Liver (tissue), 9 donors: ENCODE data around the gene PPP4C. TPM values are rescaled to one million over a fixed set of nuclear protein-coding genes. Genes with fewer than 3 reads are reported as not detected.

ENCODE experiments used
- DNase-seq: peaks from one replicate; pipeline ENCODE4 v3.0.0-alpha.2; 2017; ENCODE audit warnings: low spot score
- H3K27ac ChIP-seq, 2 donors: one replicate each; pipeline ENCODE4 v1.7.0; 2013; ENCODE audit warnings: inconsistent platforms in 2 of 2, low read length in 2 of 2, control low read depth in 1 of 2, low read depth in 1 of 2, mild to moderate bottlenecking in 1 of 2
- H3K27me3 ChIP-seq, 4 donors: one replicate each; pipeline versions ENCODE4 v1.6.1 to v1.7.0; 2013; ENCODE audit warnings: low read length in 3 of 4, inconsistent platforms in 1 of 4, mild to moderate bottlenecking in 1 of 4, moderate library complexity in 1 of 4; ENCODE audit not compliant: control insufficient read depth in 4 of 4, insufficient read depth in 4 of 4
- H3K36me3 ChIP-seq, 4 donors: one replicate each; pipeline versions ENCODE4 v1.6.1 to v1.7.0; 2013; ENCODE audit warnings: low read length in 3 of 4, mild to moderate bottlenecking in 3 of 4, low read depth in 1 of 4, moderate library complexity in 1 of 4; ENCODE audit not compliant: control insufficient read depth in 4 of 4, insufficient read depth in 3 of 4
- H3K4me1 ChIP-seq, 4 donors: one replicate each; pipeline versions ENCODE4 v1.6.1 to v1.7.0; 2013; ENCODE audit warnings: low read length in 3 of 4, mild to moderate bottlenecking in 3 of 4, moderate library complexity in 1 of 4; ENCODE audit not compliant: control insufficient read depth in 4 of 4, insufficient read depth in 4 of 4
- H3K4me3 ChIP-seq, 3 donors: one replicate each; pipeline versions ENCODE4 v1.6.1 to v1.7.0; 2013; ENCODE audit warnings: low read length in 3 of 3, control low read depth in 1 of 3, low read depth in 1 of 3, mild to moderate bottlenecking in 1 of 3
- H3K9ac ChIP-seq, 2 donors: one replicate each; pipeline ENCODE4 v1.7.0; 2013; ENCODE audit warnings: low read length in 2 of 2, mild to moderate bottlenecking in 2 of 2, moderate library complexity in 2 of 2, control low read depth in 1 of 2, low read depth in 1 of 2
- H3K9me3 ChIP-seq, 4 donors: one replicate each; pipeline versions ENCODE4 v1.6.1 to v1.7.0; 2013; ENCODE audit warnings: low read length in 3 of 4; ENCODE audit not compliant: control insufficient read depth in 4 of 4
- EGR1 ChIP-seq, 2 donors: IDR thresholded peaks; 2 replicates each; pipeline ENCODE4 v1.6.1; 2016 to 2018; ENCODE audit warnings: antibody characterized with exemption in 2 of 2, low read depth in 2 of 2
- FOXA1 ChIP-seq: IDR thresholded peaks from 2 replicates; pipeline ENCODE4 v1.6.1; 2016; ENCODE audit warnings: antibody characterized with exemption
- FOXA2 ChIP-seq: IDR thresholded peaks from 2 replicates; pipeline ENCODE4 v1.6.1; 2016; ENCODE audit warnings: antibody characterized with exemption
- GABPA ChIP-seq, 2 donors: IDR thresholded peaks in 1 of 2; conservative IDR thresholded peaks in 1 of 2; 2 replicates each; pipeline ENCODE4 v1.6.1; 2016; ENCODE audit warnings: antibody characterized with exemption in 2 of 2, mild to moderate bottlenecking in 1 of 2, moderate library complexity in 1 of 2
- HNF4A ChIP-seq, 2 donors: conservative IDR thresholded peaks; 2 replicates each; pipeline ENCODE4 v1.6.1; 2016; ENCODE audit warnings: antibody characterized with exemption in 2 of 2, mild to moderate bottlenecking in 2 of 2
- HNF4G ChIP-seq: IDR thresholded peaks from 2 replicates; pipeline ENCODE4 v1.6.1; 2016; ENCODE audit warnings: antibody characterized with exemption
- JUND ChIP-seq, 2 donors: IDR thresholded peaks; 2 replicates each; pipeline ENCODE4 v1.6.1; 2016; ENCODE audit warnings: antibody characterized with exemption in 2 of 2
- NR2F2 ChIP-seq: IDR thresholded peaks from 2 replicates; pipeline ENCODE4 v1.6.1; 2016; ENCODE audit warnings: antibody characterized with exemption
- RAD21 ChIP-seq, 2 donors: IDR thresholded peaks; 2 replicates each; pipeline ENCODE4 v1.6.1; 2016; ENCODE audit warnings: antibody characterized with exemption in 2 of 2, mild to moderate bottlenecking in 2 of 2
- RXRA ChIP-seq, 2 donors: IDR thresholded peaks; 2 replicates each; pipeline ENCODE4 v1.6.1; 2017 to 2018; ENCODE audit warnings: antibody characterized with exemption in 2 of 2, mild to moderate bottlenecking in 1 of 2
- SP1 ChIP-seq: IDR thresholded peaks from 2 replicates; pipeline ENCODE4 v1.6.1; 2018; ENCODE audit warnings: antibody characterized with exemption, mild to moderate bottlenecking
- TAF1 ChIP-seq: conservative IDR thresholded peaks from 2 replicates; pipeline ENCODE4 v1.6.1; 2016; ENCODE audit warnings: antibody characterized with exemption, mild to moderate bottlenecking
- YY1 ChIP-seq: IDR thresholded peaks from 2 replicates; pipeline ENCODE4 v1.6.1; 2016; ENCODE audit warnings: antibody characterized with exemption, mild to moderate bottlenecking
- WGBS: extraction: QIAGEN DNeasy Blood & Tissue Kit; methylation state at CpG from one replicate; pipeline ENCODE4 v1.1.7; 2013; 5-methylcytosine and 5-hydroxymethylcytosine counted together
- polyA plus RNA-seq, 2 donors: library from polyadenylated mRNA; stranded (reverse) in 1 of 2; unstranded in 1 of 2; fragments of 200-250 nt in 1 of 2; fragments of >200 nt in 1 of 2; fragmentation: Nextera tagmentation in 1 of 2; extraction: Ambion mirVana in 1 of 2; gene quantifications; one replicate each; pipeline versions ENCODE4 v1.2.1 to v1.2.3, GENCODE V29; 2013 to 2015
- total RNA-seq, 2 donors: library from RNA; depleted of rRNA; stranded (reverse); fragments of >200 nt; gene quantifications; one replicate each; pipeline ENCODE4 v1.2.3, GENCODE V29; 2014
- TF ChIP-seq, protein P1 (sequence below): fragments of 150-350 bp; IDR thresholded peaks from 2 replicates; pipeline ENCODE4 v1.5.1; 2017; ENCODE audit warnings: improper control_type of control experiment, low read depth, low read length; ENCODE audit not compliant: missing input control
- TF ChIP-seq, protein P2 (sequence below): IDR thresholded peaks from 2 replicates; pipeline ENCODE4 v1.6.1; 2016; ENCODE audit warnings: antibody characterized with exemption
- TF ChIP-seq, protein P3 (sequence below): IDR thresholded peaks from 2 replicates; pipeline ENCODE4 v1.6.1; 2016; ENCODE audit warnings: antibody characterized with exemption
- TF ChIP-seq, protein P4 (sequence below): IDR thresholded peaks from 2 replicates; pipeline ENCODE4 v1.6.1; 2016; ENCODE audit warnings: antibody characterized with exemption
- TF ChIP-seq, protein P5 (sequence below): IDR thresholded peaks from 2 replicates; pipeline ENCODE4 v1.6.1; 2016; ENCODE audit warnings: antibody characterized with exemption, mild to moderate bottlenecking
- donor health status: healthy.
- donor health status: healthy.
- donor health status: healthy.
- donor health status: healthy.
- donor health status: healthy.

PPP4C gene
- total and polyA plus RNA-seq, 4 donors, result 49.7 to 79.6 (median 62.5) TPM

DNA sequence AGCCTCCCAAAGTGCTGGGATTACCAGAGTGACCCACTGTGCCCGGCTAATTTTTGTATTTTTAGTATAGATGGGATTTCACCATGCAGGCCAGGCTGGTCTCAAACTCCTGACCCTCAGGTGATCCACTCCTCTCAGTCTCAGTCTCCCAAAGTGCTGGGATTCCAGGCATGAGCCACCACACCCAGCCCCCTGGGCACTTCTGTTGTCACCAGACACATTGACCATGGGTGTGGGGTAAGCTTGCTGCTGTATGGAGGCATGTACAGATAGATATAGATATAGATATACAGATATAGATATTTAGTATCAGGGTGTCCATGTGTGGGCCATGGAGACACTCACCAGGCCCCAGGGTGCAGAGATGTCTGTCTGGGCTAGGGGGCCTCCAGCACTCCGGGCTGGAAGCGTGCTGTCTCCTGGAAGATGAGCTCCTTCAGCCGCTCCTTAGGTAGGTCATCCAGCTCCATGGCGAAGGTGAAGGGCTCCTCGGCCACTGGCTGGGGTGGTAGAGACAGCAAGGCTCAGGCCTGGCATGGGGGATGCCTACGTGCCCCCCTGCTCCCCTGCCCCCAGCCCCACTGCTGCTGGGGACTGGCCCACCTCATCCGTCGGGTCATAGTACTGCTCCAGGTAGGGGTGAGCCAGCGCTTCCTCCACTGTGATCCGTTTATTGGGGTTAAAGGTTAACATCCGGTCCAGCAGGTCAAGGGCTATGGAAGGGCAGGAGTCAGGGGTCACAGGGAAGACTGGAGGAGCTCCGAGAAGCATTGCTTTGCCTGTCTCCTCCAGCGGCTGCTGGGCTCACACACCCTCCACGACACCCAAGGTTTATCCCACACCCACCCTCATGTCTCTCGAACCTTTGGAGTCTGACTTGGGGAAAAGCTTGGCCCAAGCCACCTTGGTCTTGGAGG is 40.8 kb downstream of the PPP4C start (continued):
- TF ChIP-seq NR2F2, result no peak
- no peak for TF ChIP-seq EGR1 (IDR thresholded peaks at IDR 0.05; ENCODE audit: low read depth in 2 of 2)
- TF ChIP-seq, protein P1, sequence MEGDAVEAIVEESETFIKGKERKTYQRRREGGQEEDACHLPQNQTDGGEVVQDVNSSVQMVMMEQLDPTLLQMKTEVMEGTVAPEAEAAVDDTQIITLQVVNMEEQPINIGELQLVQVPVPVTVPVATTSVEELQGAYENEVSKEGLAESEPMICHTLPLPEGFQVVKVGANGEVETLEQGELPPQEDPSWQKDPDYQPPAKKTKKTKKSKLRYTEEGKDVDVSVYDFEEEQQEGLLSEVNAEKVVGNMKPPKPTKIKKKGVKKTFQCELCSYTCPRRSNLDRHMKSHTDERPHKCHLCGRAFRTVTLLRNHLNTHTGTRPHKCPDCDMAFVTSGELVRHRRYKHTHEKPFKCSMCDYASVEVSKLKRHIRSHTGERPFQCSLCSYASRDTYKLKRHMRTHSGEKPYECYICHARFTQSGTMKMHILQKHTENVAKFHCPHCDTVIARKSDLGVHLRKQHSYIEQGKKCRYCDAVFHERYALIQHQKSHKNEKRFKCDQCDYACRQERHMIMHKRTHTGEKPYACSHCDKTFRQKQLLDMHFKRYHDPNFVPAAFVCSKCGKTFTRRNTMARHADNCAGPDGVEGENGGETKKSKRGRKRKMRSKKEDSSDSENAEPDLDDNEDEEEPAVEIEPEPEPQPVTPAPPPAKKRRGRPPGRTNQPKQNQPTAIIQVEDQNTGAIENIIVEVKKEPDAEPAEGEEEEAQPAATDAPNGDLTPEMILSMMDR, result no peak
- no peak for TF ChIP-seq HNF4A (conservative IDR thresholded peaks at IDR 0.05)
- TF ChIP-seq JUND (IDR thresholded peaks at IDR 0.05), result no peak
- no peak for TF ChIP-seq RXRA (IDR thresholded peaks at IDR 0.05)
- TF ChIP-seq, protein P2, sequence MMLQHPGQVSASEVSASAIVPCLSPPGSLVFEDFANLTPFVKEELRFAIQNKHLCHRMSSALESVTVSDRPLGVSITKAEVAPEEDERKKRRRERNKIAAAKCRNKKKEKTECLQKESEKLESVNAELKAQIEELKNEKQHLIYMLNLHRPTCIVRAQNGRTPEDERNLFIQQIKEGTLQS, result no peak

DNA sequence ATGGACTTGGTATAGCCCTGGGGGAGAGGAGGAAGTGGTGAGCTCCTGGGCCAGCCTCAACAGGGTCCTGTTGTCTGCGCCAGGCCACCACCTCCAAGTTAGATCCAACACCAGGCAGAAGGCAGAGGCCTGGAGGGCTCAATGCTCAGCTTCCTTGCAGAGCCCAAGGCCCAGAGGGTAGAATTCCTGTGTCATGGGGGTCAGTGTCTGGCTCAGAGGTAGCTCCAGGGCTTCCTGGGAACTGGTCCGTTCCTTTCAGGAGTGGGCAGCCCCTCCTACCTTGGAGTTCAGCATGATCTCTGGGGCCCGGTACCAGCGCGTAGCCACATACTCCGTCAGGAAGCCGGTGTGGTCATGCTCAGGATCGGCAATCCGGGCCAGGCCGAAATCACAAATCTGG is 42.0 kb downstream of the PPP4C start:
- Histone ChIP-seq H3K9ac (no peak overlapping the region), H3K27me3 (no peaks in the 10 kb centered on the region), H3K9me3 (no peaks in the 10 kb centered on the region), H3K4me1 (peaks cover 2 to 13% (median 5%) of the 10 kb centered on the region in 4 donors), H3K4me3 (no peak overlapping the region), H3K36me3 (peaks cover 1 to 15% (median 5%) of the 10 kb centered on the region in 4 donors), H3K27ac (no peak overlapping the region)
- DNase-seq, result no peak
- WGBS, result 96% methylated on average over 10 of the region's 10 CpGs
- no peak for TF ChIP-seq FOXA2
- TF ChIP-seq YY1, result no peak
- TF ChIP-seq TAF1, result no peak
- TF ChIP-seq FOXA1, result no peak
- TF ChIP-seq, protein P2, result no peak
- TF ChIP-seq RAD21 (IDR thresholded peaks at IDR 0.05), result no peak
- TF ChIP-seq, protein P1, result no peak
- TF ChIP-seq HNF4A (conservative IDR thresholded peaks at IDR 0.05), result no peak
- TF ChIP-seq NR2F2, result no peak
- TF ChIP-seq GABPA (IDR thresholded peaks at IDR 0.05 in 1 of 2, conservative IDR thresholded peaks at IDR 0.05 in 1 of 2), result no peak
- TF ChIP-seq, protein P3, sequence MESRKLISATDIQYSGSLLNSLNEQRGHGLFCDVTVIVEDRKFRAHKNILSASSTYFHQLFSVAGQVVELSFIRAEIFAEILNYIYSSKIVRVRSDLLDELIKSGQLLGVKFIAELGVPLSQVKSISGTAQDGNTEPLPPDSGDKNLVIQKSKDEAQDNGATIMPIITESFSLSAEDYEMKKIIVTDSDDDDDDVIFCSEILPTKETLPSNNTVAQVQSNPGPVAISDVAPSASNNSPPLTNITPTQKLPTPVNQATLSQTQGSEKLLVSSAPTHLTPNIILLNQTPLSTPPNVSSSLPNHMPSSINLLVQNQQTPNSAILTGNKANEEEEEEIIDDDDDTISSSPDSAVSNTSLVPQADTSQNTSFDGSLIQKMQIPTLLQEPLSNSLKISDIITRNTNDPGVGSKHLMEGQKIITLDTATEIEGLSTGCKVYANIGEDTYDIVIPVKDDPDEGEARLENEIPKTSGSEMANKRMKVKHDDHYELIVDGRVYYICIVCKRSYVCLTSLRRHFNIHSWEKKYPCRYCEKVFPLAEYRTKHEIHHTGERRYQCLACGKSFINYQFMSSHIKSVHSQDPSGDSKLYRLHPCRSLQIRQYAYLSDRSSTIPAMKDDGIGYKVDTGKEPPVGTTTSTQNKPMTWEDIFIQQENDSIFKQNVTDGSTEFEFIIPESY, result no peak
- TF ChIP-seq EGR1 (IDR thresholded peaks at IDR 0.05; ENCODE audit: low read depth in 2 of 2), result no peak
- no peak for TF ChIP-seq RXRA (IDR thresholded peaks at IDR 0.05)
- TF ChIP-seq, protein P4, sequence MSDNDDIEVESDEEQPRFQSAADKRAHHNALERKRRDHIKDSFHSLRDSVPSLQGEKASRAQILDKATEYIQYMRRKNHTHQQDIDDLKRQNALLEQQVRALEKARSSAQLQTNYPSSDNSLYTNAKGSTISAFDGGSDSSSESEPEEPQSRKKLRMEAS, result no peak
- no peak for TF ChIP-seq HNF4G
- TF ChIP-seq, protein P5, sequence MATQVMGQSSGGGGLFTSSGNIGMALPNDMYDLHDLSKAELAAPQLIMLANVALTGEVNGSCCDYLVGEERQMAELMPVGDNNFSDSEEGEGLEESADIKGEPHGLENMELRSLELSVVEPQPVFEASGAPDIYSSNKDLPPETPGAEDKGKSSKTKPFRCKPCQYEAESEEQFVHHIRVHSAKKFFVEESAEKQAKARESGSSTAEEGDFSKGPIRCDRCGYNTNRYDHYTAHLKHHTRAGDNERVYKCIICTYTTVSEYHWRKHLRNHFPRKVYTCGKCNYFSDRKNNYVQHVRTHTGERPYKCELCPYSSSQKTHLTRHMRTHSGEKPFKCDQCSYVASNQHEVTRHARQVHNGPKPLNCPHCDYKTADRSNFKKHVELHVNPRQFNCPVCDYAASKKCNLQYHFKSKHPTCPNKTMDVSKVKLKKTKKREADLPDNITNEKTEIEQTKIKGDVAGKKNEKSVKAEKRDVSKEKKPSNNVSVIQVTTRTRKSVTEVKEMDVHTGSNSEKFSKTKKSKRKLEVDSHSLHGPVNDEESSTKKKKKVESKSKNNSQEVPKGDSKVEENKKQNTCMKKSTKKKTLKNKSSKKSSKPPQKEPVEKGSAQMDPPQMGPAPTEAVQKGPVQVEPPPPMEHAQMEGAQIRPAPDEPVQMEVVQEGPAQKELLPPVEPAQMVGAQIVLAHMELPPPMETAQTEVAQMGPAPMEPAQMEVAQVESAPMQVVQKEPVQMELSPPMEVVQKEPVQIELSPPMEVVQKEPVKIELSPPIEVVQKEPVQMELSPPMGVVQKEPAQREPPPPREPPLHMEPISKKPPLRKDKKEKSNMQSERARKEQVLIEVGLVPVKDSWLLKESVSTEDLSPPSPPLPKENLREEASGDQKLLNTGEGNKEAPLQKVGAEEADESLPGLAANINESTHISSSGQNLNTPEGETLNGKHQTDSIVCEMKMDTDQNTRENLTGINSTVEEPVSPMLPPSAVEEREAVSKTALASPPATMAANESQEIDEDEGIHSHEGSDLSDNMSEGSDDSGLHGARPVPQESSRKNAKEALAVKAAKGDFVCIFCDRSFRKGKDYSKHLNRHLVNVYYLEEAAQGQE, result no peak
- TF ChIP-seq SP1, result no peak
- no peak for TF ChIP-seq JUND (IDR thresholded peaks at IDR 0.05)
